Suppressor macrophage treated with lipopolysaccharide for 1 hour (primary cell): ENCODE measurements around the gene TSNAXIP1.

Source experiments
- DNase-seq, 3 donors: peaks; one replicate each; pipeline ENCODE4 v3.0.0-alpha.2; 2020 to 2022

The TSNAXIP1 gene

GRCh38 chr16:67782567-67783352 lies 23.9 kb upstream of the TSNAXIP1 start:
- DNase-seq: no peak

GRCh38 chr16:67783353-67783725 lies 23.4 kb upstream of the TSNAXIP1 start:
- no peak for DNase-seq

GRCh38 chr16:67786491-67786890 lies 20.2 kb upstream of the TSNAXIP1 start:
- DNase-seq: no peak

GRCh38 chr16:67790071-67790470 lies 16.6 kb upstream of the TSNAXIP1 start:
- DNase-seq: peak; percentile 17 to 60 (median 25)

- no peak for DNase-seq
These were observed 10.5 kb upstream of the TSNAXIP1 start for GRCh38 chr16:67796099-67796718.

- DNase-seq: peak; percentile 67 to 78 (median 68)
These were observed 6.3 kb upstream of the TSNAXIP1 start for GRCh38 chr16:67800338-67800926.

GRCh38 chr16:67801241-67801640 lies 5.4 kb upstream of the TSNAXIP1 start:
- DNase-seq: no peak

- no peak for DNase-seq
These were observed 4.8 kb upstream of the TSNAXIP1 start for GRCh38 chr16:67801883-67802282.

- DNase-seq: peak; percentile 59 to 66 (median 64)
These were observed 2.8 kb upstream of the TSNAXIP1 start for GRCh38 chr16:67803894-67804293.

GRCh38 chr16:67804853-67805542 lies 1.7 kb upstream of the TSNAXIP1 start:
- peak; percentile 27 to 60 (median 40) for DNase-seq

- DNase-seq: no peak
These were observed 816 bp upstream of the TSNAXIP1 start for GRCh38 chr16:67805718-67806427.

GRCh38 chr16:67807148-67807682 lies 526 bp downstream of the TSNAXIP1 start:
- DNase-seq: no peak

- DNase-seq: no peak
These were observed 5.2 kb downstream of the TSNAXIP1 start for GRCh38 chr16:67811899-67812298.

- DNase-seq: no peak
These were observed 7.9 kb downstream of the TSNAXIP1 start for GRCh38 chr16:67814567-67814966.

GRCh38 chr16:67820608-67821259 lies 14.0 kb downstream of the TSNAXIP1 start:
- DNase-seq: no peak

GRCh38 chr16:67822511-67822910 lies 15.8 kb downstream of the TSNAXIP1 start:
- DNase-seq: no peak

GRCh38 chr16:67825119-67825518 lies 18.4 kb downstream of the TSNAXIP1 start:
- DNase-seq: no peak

GRCh38 chr16:67825906-67826305 lies 19.2 kb downstream of the TSNAXIP1 start:
- no peak for DNase-seq

GRCh38 chr16:67828651-67829050 lies 22.0 kb downstream of the TSNAXIP1 start:
- DNase-seq: no peak

GRCh38 chr16:67833030-67833414 lies 26.3 kb downstream of the TSNAXIP1 start:
- peak; percentile 57 to 63 (median 60) for DNase-seq

- DNase-seq: peak; percentile 95 to 97 (median 96)
These were observed 26.9 kb downstream of the TSNAXIP1 start for GRCh38 chr16:67833415-67834241.
